Skin of body (tissue), 2 donors: ENCODE results near the gene HOXC6. TPM values are rescaled to one million over a fixed set of nuclear protein-coding genes. Genes with fewer than 3 reads are reported as not detected.

ENCODE experiments used
- DNase-seq: peaks from one replicate; lab custom pipeline; 2025; lab: John Stamatoyannopoulos, UW
- total RNA-seq: library from RNA; depleted of rRNA; stranded (reverse); fragments of >200 nt; gene quantifications from one replicate; pipeline ENCODE4 v1.2.3, GENCODE V29; 2014

HOXC6 gene
- total RNA-seq, 1 donor from 2014 or later, result 6.0 TPM

DNA sequence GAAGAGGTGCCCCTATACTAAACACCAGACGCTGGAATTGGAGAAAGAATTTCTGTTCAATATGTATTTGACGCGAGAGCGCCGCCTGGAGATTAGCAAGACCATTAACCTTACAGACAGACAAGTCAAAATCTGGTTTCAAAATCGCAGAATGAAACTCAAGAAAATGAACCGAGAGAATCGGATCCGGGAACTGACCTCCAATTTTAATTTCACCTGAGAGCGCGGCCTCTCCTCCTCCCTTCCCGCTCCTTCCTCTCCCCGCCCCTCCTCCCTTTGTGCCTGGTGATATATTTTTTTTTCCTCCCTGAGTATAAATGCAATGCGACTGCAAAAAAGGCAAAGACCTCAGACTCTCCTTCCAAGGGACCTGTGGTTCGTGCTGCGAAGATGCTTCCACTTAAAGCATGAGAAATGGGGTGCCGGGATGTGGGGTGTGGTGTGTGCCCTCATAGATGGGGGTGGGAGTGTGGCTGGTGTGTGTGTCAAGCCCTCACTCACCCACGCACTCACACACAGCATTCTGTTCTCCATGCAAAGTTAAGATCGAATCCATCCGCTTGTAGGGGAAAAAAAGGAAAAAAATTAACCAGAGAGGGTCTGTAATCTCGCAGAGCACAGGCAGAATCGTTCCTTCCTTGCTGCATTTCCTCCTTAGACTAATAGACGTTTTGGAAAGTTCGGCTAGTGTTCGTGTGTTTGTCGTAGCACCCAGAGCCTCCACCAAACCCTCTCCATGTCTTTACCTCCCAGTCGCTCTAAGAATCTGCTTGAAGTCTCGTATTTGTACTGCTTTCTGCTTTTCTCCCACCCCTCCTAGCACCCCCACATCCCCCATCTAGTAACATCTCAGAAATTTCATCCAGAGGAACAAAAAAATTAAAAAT lies 38.8 kb upstream of the HOXC6 start:
- peak; percentile 84 for DNase-seq

DNA sequence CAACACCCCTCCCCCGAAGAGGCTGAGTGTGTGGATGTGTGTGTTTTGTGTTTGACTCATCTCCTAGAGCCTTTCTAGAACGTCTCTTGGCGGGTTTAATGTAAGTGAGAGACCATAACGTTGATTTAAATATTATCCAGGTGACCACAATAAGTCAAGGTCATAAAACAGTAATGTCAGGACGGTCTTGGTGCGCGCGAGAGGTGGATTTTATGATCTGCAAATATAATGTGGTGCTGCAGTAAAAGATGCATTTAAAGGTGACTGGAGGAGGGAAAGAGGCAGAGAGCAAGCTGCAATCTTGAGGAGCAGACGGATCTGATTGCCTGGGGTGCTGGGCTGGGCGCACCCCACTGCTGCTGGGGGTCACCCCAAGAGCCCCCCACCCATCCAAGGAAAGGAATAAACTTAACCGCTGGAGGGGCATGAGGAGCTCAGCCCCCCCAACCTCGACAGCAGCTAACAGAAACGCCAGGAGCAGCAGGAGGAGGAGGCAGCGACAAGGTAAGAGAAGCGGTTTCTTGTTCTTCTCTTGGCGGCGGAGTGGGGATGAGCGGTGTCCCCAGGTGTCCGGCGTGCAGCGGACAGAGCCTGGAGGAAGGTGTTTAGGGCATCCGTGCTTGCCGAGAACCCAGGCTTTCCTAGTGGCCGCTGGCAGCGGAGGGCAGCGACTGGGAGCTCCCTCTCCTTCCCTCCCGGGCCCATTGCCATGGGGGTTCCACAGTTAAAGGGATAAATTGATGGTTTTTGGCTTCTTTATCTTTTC lies 37.7 kb upstream of the HOXC6 start:
- no peak for DNase-seq

DNA sequence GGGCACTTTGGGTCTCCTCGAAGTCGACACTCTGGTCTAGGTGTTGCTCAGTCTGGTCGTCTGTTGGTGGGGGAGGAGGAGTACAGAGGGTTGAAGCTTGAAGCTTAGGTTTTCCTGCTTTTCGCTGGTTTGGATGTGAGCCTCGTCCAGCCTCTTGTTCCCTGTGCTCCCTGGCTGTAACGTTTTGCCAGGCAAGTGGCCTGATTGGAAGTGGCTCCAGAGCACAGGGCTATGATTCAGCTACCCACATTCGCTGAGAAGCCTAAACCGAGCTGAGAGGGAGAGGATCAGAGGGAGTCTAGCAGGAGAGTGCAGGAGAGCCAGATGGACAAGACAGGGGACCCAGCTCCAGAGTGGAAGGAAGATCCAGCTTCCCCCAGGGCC lies 37.2 kb upstream of the HOXC6 start:
- no peak for DNase-seq

DNA sequence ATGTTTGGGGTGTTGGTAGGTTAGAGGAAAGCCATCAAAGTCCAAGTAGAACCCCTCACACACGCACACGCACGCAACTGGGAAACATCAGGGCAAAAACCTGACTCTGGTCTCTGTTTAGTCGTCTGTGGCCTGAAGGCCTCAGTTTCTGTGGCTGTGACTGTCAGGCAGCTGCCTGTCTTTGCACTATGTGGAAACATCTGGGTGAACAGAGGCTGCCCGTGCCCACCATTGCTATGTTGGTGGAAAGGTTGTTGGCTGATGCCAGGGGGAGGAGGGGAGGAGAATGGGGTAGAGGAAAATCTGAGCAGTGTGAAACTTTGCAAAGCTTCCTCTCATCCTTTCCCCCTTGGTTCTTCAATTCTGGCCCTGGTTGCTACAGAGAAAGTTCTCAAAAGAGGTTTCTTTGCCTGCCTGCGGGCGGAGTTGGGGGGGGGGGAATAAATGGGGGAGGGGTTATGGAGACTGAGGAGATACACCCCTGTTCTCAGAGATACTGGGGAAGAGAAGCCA lies 35.8 kb upstream of the HOXC6 start:
- no peak for DNase-seq

DNA sequence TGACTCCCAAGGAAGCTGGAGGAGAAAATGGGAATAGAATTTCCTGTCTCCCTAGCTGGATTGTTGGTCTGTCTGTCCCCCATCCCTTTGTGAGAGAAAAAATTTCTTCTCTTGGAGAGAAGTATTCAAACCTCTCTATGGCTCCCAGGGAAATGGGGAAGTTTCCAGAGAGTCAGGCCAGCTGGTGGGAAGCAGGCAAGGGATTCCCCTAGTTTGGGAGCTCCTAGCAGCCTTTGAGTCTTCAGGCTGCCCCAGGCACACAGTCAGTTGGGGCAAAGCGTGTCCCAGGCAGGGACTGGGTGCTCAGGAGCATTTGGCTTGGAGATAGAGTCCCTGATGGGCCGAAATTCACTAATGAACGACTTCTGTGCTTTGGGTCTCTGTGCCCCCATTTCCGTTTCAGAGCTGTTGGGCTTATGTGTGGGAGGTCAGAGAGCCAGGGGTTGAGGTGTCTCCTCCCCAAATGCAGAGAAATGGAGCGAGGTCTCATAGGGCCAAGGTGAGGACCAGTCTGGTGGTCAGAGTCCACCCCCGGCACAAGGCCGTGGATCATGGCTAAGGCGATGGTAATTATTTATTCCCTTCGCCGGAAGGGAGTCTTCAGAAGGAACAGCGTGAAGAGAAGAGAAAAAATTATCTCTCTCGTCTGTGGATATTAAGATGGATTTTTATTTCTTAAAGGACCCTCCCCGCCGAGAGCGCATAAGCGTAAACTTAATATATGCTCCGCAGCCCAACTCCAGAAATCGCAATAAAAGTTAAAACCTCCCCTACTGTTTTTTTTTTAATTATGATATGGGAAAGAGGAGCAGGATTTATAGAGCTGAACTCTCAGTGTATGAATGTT lies 34.9 kb upstream of the HOXC6 start:
- no peak for DNase-seq

DNA sequence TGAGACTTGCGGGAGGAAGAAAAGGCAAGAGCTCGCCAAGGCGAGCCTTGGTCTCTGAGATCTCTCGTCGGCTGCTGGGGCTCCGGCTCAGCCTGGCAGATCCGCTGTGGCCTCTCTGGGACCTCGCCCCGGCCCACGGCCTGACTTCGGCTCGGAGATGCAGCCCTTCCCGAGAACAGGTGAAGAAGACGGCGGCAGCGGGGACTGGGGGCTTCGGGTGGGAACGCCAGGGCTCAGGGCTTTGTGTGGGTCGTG lies 34.3 kb upstream of the HOXC6 start:
- no peak for DNase-seq

DNA sequence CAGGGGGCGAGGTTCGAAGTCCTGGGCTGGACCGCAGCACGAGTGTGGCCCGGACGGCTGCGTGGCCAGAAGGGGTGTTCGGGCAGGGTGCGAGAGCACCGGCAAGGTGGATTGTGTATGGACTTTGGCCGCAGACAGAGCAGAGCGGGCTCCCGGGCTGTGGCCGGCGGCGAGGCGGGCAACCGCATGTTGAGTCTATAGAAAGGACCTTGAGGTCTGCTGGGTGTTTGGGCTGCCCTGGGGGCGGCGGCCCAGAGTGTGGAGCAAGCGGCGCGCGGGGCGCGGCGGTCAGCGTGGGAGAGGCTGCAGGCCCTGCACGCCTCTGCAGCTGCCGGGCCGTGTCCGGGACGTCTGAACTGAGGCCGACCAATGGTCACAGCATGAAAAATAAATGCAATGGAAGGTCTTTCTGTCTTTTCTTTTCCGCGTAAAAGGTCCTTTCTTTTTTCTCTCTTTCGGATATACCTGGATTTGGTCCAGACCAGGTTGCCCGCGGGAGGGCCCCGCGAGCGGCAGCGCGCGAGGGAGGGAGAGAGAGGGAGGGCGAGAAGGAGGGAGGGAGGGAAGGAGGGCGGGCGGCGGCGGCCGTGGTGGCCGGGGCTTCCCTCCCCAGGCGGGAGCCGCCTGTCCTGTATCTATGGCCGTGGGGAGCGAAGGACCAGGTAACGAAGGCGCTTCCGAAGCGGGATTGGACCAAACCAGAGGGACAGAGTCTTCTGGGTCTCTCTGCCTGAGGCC lies 33.8 kb upstream of the HOXC6 start:
- no peak for DNase-seq

DNA sequence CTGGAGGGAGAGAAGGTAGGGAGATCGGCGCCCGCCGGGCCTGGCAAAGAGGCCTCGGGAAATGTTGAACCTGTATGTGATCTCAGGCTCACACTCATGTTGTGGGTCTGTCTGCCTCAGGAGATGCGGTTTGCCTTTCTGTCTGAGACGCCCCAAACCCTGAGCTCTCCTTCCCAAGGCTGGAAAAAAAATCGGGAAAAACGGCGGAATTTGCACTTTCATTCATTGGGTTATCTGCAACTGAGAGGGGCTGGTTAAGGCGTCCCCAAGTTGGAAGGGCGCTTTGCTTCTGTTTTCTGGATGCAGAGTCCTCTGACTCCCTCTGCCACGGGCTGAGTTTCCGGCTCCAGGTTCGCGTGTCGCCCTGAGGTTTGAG lies 33.2 kb upstream of the HOXC6 start:
- DNase-seq, result no peak

DNA sequence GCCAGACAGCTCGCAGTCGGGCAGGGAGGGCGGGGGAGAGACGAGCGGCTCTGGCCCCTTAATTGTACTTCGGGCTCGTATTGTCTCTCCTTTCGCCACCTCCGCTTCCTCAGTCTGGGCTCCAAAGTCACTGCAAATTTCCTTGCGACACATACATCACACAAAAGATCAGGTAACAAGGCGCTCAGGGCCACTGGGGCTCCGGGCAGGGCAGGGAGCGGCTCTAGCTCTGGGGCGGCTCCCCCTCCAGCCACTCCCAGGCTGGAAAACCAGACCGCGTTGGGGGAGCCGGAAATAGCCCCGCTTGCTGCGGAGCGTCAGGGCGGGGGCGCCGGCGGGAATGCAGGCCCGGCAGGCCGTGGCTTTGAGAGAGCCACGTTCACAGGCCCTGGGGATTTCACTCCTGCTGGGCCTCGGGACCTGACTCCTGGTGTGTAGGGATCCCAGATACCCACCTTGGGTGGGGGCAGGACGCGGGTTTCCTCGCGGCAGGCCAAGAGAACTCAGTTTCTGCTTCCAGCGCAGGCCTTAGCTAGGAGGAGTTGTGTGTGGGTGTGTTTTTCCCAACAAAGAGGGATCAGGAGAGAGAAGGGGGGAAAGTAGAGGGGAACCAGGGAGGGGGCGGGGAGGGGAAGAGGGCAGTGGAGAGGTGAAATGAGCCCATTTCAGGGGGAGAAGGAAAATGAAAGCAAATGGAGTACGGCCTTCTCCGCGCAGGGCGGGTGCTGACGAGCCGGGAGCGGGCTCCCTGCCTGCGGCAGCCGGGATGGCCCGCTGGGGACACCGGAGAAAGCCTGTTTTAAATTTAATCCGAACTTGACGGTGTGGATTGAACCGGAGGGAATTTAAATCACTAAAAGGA lies 32.6 kb upstream of the HOXC6 start:
- DNase-seq, result no peak

DNA sequence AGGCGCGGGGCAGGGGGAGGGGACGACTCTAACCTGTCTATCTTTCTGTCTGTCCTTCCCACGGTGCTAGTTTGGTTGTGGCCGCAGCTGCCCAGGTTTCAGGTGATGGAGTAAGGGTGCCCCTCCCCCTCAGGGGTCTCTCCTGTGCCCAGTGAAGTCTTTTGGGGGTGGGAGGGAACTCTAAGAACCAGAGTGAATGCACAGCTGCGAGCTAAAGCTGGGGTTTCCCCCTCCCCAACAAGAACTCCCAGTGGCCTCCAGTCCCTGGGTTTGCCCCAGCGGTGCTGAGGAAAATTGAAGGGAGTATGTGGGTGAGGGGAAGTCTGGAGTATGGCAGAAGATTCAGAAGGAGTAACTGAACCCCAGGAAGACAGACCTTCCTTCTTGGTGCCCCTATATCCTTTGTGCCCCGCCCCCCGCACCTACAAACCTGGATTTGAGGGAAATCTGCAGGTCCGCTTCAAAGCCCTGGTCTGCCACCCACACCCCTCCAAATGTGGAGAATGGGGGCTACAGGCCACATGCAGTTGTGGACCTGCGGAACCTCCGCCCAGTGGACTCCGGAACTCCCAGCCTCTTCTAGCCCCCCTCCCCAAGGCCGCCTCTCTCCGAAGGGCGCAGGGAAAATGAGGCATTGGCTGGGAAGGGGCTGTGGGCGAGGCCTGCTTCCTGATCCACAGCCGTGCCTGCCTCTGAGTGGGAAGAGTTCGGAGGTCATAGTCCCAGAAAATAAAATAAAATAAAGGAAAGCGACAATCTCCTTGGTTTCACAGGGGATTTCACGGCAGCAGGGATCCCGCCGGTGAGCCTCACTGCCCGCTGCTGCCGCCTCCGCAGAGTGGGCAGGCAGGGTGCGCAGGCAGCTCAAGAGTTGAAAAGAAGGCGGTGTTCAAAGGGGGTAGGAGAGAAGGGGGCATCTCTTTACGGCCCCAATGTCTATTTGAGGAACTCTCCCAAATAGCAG lies 31.7 kb upstream of the HOXC6 start:
- DNase-seq, result no peak

DNA sequence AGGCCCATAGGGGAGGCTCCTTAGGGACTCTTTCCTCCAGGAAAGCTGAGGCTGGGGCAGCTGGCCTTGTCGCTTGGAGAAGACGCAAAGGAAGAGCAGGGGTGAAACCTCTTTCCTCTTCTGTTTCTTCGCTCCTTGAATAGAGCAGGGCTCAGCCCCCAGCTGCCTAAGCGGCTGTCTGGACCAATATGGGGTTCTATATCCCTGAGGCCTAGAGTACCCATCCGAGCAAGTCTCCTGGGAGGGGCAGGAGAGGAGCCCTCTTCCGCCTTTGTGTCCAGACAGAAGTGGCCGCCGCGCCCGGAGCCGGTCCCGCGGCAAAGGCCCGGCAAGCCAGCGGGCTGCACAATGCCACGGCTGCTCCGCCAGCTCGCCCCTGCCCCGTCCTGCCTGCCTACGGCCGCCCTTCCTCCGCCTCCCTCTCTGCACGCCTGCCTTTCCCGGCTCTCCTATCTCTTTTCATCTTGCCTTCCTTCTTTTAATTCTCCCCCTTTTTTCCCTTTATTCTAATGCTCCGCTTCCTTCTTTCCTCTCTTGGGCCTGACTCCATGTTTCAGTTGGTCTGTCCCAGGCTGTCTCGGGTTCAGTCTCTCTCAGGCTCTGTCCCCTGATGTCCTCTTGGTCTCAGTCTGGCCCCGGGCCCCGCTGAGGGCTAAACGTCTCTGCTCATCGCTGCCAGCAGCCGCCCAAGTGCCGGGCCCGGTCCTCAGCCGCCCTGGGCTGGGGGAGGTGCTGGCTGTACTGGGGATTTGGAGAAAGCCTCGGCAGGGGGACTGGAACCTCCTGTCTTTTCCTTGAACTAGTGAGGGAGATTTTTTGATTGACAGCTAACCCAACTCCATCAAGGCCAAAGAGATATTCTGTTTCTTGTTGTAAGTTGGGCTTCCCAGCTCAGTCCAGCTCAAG lies 30.8 kb upstream of the HOXC6 start:
- no peak for DNase-seq

DNA sequence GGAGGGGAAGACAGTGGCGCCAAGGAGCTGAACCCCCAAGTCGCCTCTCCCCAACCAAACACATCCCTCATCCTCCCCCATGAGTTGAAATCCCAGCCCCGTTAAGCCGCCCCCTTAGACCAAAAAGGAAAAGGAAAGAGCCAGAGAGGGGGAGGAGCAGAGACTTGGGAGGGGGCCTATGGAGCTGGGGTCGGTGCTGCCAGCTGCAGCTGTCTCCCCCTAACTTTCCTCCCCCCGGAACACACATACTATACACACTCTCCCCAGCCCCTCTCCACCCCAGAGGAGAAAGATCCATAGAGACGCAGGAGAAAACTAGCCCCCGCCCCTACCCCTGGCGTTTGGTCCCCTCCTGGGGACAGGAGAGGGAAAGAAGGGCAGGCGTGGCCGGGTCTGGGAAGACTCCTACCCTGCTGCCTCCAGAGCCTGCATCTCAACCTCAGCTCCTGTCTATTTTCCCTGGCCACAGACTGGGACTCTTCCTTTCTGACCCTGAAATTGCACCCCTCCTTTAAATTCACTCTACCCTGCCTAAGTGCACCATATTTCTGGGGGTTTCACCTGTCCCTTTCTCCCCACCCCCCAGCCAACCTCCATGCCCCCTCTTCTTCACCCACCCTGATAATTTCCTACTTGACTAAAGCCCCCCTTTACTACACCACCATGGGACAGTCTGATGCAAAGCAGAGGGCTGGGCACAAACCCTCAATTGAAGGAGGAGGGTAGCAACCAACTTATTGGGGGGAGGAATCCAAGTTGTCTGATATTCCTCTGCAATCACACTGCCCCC lies 29.9 kb upstream of the HOXC6 start:
- no peak for DNase-seq

DNA sequence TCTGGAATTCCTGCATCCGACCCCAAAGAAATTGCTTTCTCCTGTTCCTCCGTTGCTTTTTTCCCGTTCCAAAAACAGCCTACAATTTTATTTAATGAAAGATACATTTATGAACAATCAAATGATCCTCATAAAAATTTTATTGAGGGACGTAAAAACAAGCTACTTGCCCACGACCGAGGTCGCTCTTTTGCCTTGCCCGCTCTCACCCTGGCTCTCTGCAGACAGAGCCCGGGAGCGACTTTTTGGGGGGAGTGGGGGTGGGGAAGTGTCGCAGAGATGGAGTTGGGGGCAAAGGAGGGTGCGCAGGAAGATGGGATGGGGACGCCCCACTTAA lies 29.4 kb upstream of the HOXC6 start:
- no peak for DNase-seq

DNA sequence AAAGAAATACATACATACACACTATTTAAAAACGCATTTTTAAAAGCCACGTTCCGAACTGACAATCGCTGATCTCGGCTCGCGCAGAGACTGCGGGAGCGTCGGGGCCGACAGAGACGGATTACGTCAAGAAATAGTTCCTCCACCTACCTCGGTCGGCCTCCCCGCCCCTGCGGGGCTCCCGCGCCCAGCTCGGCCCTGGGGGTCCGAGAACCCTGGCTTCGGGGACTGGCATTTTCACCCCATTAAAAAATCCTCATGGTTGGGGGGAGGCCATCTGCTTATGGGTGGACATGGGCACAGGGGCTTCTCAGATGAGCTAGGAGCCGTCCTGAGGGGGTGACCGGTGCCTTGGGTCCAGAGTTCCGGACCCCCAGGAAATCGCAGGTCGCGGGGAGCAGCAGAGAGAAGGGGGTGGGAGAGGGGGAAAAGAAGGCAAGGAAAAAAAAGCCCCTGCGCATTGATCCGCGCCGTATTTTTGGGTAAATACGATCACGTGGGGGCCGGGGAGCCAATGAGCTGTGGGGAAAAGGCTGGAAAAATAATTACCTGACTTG lies 28.6 kb upstream of the HOXC6 start:
- DNase-seq, result peak; percentile 87

DNA sequence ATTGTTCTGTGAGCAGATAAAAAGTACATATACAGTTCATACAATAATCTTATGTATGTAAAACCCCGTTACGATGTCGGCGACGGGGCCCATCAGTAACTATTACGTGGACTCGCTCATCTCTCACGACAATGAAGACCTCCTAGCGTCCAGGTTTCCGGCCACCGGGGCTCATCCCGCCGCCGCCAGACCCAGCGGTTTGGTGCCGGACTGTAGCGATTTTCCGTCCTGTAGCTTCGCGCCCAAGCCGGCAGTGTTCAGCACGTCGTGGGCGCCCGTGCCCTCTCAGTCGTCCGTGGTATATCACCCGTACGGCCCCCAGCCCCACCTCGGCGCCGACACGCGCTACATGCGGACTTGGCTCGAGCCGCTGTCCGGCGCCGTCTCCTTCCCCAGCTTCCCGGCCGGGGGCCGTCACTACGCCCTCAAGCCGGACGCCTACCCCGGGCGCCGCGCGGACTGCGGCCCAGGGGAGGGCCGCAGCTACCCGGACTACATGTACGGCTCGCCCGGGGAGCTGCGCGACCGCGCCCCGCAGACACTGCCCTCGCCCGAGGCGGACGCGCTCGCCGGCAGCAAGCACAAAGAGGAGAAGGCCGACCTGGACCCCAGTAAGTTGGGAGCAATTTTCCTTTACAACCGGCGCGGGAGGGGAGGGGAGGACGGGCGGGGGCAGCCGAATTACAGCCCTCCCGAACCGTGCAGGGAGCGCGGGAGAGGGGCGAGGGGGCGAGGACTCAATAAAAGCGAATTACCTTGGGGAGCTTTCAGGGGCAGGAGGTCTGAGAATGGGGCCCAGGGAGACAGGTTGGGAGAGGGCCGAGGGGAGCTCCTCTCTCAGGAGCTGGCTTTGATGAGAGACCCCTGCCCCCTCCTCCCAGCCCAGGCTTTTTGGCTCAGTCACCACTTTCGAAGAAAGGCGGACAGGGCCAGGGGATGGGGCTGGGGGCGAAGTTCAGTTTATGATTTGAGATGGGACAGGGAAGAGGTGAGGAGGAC lies 27.8 kb upstream of the HOXC6 start, which contains the start of gene HOXC9:
TSS of gene HOXC9 (plus strand) at position 46 of the 999 bp plus-strand sequence. CDS start at position 74, 28 bp downstream.
- no peak for DNase-seq
